ENCODE measurements around the gene XPR1. TPM values are rescaled to one million over a fixed set of nuclear protein-coding genes. Genes with fewer than 3 reads are reported as not detected.
A peak's percentile ranks its signal among the peaks of the same experiment; 100 is the strongest.

XPR1 gene
- total RNA-seq, 4 donors from 2014 or later = 29.4 to 42.2 (median 33.7) TPM

- H3K36me3 ChIP-seq = no peaks in the 10 kb centered on the region
- no peak for DNase-seq
- H3K4me1 ChIP-seq = no peaks in the 10 kb centered on the region
- no peak overlapping the region for H3K27ac ChIP-seq
- WGBS, 2 donors = 97% methylated on average over 9 to 10 of the region's 10 CpGs
- no peak overlapping the region for H3K4me3 ChIP-seq (replicated peaks in 1 of 3)
- intact Hi-C loops (cut with DNase I) = no loop called here
- TF ChIP-seq POLR2A (IDR thresholded peaks at IDR 0.05) (no peak), CTCF (IDR thresholded peaks at IDR 0.05) (no peak)
- H3K9me3 ChIP-seq = no peaks in the 10 kb centered on the region
- H3K27me3 ChIP-seq = no peaks in the 10 kb centered on the region
Observed at GRCh38 chr1:180622658-180623508, 8.9 kb upstream of the XPR1 start.

- TF ChIP-seq CTCF (IDR thresholded peaks at IDR 0.05) (peak in 3 of 6 experiments; percentile 14 to 27 (median 25)), POLR2A (IDR thresholded peaks at IDR 0.05) (no peak)
- WGBS, 2 donors = 73 to 74% methylated on average over 3 of the region's 3 CpGs
- Histone ChIP-seq H3K27me3 (no peaks in the 10 kb centered on the region), H3K36me3 (no peaks in the 10 kb centered on the region), H3K27ac (no peak overlapping the region), H3K4me3 (replicated peaks in 1 of 3) (no peak overlapping the region), H3K4me1 (no peaks in the 10 kb centered on the region), H3K9me3 (no peaks in the 10 kb centered on the region)
- intact Hi-C loops (cut with DNase I) = no loop called here
- DNase-seq = peak in 1 of 2 donors; percentile 12
Observed at GRCh38 chr1:180623579-180624347, 8.1 kb upstream of the XPR1 start.

- intact Hi-C loops (cut with DNase I) = loop anchor here (5.0 kb wide), 1 partner anchor 89 kb away; no protein-coding TSS in a partner anchor
- no peak for DNase-seq
- TF ChIP-seq CTCF (IDR thresholded peaks at IDR 0.05) (no peak), POLR2A (IDR thresholded peaks at IDR 0.05) (no peak)
- H3K4me3 ChIP-seq (replicated peaks in 1 of 3) = no peak overlapping the region
- H3K9me3 ChIP-seq = no peaks in the 10 kb centered on the region
- H3K4me1 ChIP-seq = peaks cover 6 to 11% of the 10 kb centered on the region in 2 donors
- 79 to 82% methylated on average over 1 of the region's 1 CpG for WGBS, 2 donors
- no peak overlapping the region for H3K27ac ChIP-seq
- no peaks in the 10 kb centered on the region for H3K36me3 ChIP-seq
- no peaks in the 10 kb centered on the region for H3K27me3 ChIP-seq
Observed at GRCh38 chr1:180626711-180627110, 5.1 kb upstream of the XPR1 start.

GRCh38 chr1:180627411-180627810 lies 4.4 kb upstream of the XPR1 start:
- Histone ChIP-seq H3K4me3 (replicated peaks in 1 of 3) (no peak overlapping the region), H3K36me3 (no peaks in the 10 kb centered on the region), H3K27me3 (no peaks in the 10 kb centered on the region), H3K27ac (no peak overlapping the region), H3K4me1 (peaks cover 6 to 11% of the 10 kb centered on the region in 2 donors), H3K9me3 (no peaks in the 10 kb centered on the region)
- WGBS, 2 donors = 88 to 91% methylated on average over 1 of the region's 1 CpG
- DNase-seq = no peak
- intact Hi-C loops (cut with DNase I) = loop anchor here (5.0 kb wide), 1 partner anchor 90 kb away; no protein-coding TSS in a partner anchor
- TF ChIP-seq CTCF (IDR thresholded peaks at IDR 0.05) = no peak
